Right cardiac atrium (tissue), 5 donors: Measurements from ENCODE around the gene KIAA1671. TPM values are rescaled to one million over a fixed set of nuclear protein-coding genes. Genes with fewer than 3 reads are reported as not detected.

Experiments
- ATAC-seq, 2 donors: fragments of 200-7000 bp; cut with Tn5 transposase; one replicate each; pipeline versions ENCODE4 v1.8.0 to v1.9.1; 2020; ENCODE audit warnings: moderate library complexity in 2 of 2, mild to moderate bottlenecking in 1 of 2
- DNase-seq, 3 donors: peaks; one replicate each; pipeline ENCODE4 v3.0.0-alpha.2; 2020
- H3K27ac ChIP-seq: one replicate; pipeline ENCODE4 v1.5.1; 2013; ENCODE audit warnings: mild to moderate bottlenecking, low read length, control low read depth, moderate library complexity
- H3K27me3 ChIP-seq: one replicate; pipeline ENCODE4 v1.6.1; 2013; ENCODE audit not compliant: control insufficient read depth, insufficient read depth
- H3K4me1 ChIP-seq: one replicate; pipeline ENCODE4 v1.6.1; 2013; ENCODE audit warnings: low read length; ENCODE audit not compliant: control insufficient read depth, insufficient read depth
- H3K4me3 ChIP-seq: one replicate; pipeline ENCODE4 v1.5.1; 2013; ENCODE audit warnings: low read length, control low read depth
- H3K9me3 ChIP-seq: one replicate; pipeline ENCODE4 v1.6.1; 2013; ENCODE audit warnings: low read length; ENCODE audit not compliant: control insufficient read depth
- WGBS: extraction: QIAGEN DNeasy Blood & Tissue Kit; methylation state at CpG from one replicate; pipeline ENCODE4 v1.1.7; 2013; 5-methylcytosine and 5-hydroxymethylcytosine counted together
- intact Hi-C, 4 donors: fragments of 100-400 bp; cut with DNase I; formaldehyde crosslinking; loops; one replicate each; pipeline versions ENCODE4 v1.11.0 to v1.14.0; 2022 to 2023
- polyA plus RNA-seq: library from polyadenylated mRNA; stranded (reverse); fragments of 200-250 nt; gene quantifications from one replicate; pipeline ENCODE4 v1.2.3, GENCODE V29; 2013
- total RNA-seq, 4 donors: library from RNA; stranded (reverse); fragmentation: NEBNext Ultra II Directional; extraction: Animal tissue kit (Norgen Biotek cat#: 25700); gene quantifications; one replicate each; pipeline ENCODE4 v1.2.1, GENCODE V29; 2021
- donor health status: healthy with polysubstance abuse.
- donor health status: DM: no; HTN: yes; CAD: no.
- donor health status: DM: no; HTN: no; CAD: no.
- donor health status: DM: no; HTN: yes; CAD: no; lungs with severe emphysema.
- donor health status: DM: yes; HTN: yes; CAD: no.

The KIAA1671 gene
- total and polyA plus RNA-seq, 5 donors, result 7.5 to 24.0 (median 19.9) TPM

DNA sequence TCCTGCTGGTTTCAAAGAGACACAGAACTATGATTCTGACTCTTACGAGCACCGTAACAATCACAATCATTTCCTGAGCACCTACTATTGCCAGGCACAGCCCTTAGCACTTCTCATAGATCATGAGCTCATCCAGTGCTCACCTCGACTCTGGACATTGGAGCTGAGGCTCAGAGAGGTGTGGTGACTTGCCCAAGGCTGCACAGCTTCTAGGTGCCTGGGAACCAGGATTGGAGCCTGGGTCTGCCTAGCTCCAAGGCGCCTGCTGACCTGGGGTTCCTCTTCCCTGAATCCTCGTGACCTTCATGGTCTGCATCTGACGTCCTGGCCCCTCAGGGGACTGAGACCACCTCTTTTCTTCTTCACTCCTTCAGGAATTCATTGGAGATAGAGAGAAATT lies 196.5 kb downstream of the KIAA1671 start:
- intact Hi-C loops, result loop anchor here in 1 of 4 donors (5.0 kb wide), 1 partner anchor 37 kb away; no protein-coding TSS in a partner anchor
- Histone ChIP-seq H3K9me3 (no peaks in the 10 kb centered on the region), H3K27me3 (no peaks in the 10 kb centered on the region), H3K4me1 (peaks cover 9% of the 10 kb centered on the region), H3K27ac (no peak overlapping the region), H3K4me3 (no peak overlapping the region)
- ATAC-seq, result no peak
- whole genome bisulfite sequencing, result 79% methylated on average over 6 of the region's 6 CpGs
- DNase-seq, result no peak

DNA sequence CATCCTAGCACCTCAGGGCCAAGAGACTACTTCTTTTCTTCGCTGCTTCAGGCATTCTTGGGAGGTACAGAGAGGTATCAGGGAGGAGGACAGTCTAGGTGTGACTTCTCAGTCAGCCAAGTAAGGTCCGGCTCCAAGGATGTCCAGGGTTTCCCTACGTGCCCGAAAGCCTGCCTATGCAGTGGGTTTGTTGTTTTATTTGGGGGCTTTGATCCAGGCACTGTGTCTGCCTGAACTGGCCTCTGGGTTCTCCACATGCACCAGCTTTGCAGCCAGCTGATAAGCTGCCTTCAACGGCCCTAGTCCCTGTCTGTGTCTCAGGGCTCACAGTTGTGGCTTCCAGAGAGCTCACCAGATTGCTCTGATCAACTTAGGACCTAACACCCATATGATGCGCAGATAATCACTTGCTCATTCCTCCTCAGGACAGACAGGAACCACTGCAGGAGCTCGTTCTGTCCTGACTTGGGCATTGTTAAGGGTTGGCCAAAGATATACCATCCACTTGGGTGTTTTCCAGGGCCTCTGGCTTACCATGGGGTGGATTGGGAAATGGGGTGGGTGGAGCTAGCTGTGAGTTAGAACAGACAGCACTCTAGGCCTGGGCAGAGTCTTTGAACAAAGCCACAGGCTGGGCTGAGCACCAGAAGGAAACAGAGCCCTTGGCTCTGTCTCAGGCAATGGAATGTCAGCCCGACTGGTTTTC lies 201.6 kb downstream of the KIAA1671 start:
- ATAC-seq (peak; percentile 94 to 95), DNase-seq (peak; percentile 73 to 85 (median 78))
- intact Hi-C loops, result no loop called here
- no peaks in the 10 kb centered on the region for H3K27me3 ChIP-seq
- H3K9me3 ChIP-seq, result no peaks in the 10 kb centered on the region
- peaks cover 8% of the 10 kb centered on the region for H3K4me1 ChIP-seq
- H3K27ac ChIP-seq, result peak overlapping the region; percentile 89
- 45% methylated on average over 8 of the region's 8 CpGs for WGBS
- H3K4me3 ChIP-seq, result no peak overlapping the region

DNA sequence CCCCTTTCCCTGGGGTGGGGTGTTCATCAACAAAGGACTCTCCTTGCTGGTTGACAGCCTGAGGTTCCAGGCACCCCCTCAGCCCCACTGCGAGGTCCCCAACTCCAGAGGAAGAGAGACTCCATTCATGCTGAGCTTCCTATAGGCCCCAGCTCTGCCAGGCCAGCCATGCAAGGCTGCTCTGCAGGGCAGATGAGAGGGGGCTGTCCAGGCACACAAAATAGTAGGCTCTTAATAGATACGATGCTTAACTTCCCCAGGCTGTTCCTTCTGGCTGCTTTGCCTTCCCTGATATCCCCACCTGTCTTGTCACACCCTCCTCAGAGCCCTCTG lies 202.1 kb downstream of the KIAA1671 start:
- Histone ChIP-seq H3K9me3 (no peaks in the 10 kb centered on the region), H3K4me3 (no peak overlapping the region), H3K27ac (peak overlapping the region; percentile 89), H3K4me1 (peaks cover 8% of the 10 kb centered on the region), H3K27me3 (no peaks in the 10 kb centered on the region)
- DNase-seq (no peak), ATAC-seq (no peak)
- WGBS, result 50% methylated on average over 2 of the region's 2 CpGs
- intact Hi-C loops, result no loop called here

DNA sequence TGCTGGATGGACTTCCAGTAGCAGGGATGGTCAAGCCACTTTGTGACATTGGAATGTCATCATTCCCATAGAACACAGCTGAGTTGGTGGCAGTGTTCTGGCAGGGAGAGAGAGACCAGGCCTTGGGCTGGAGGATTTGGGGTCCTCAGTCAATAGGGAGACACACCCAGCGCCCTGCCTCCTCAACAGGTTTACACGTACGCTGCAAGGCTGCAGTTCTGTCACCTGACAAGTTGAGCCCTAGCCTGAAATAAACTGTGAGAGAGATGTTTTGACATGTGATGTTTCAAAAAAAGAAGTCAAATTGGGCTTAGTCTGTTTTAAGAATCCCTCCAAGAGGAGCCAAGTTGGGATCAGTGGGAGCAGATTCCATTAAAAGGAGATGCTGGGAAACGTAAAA lies 204.2 kb downstream of the KIAA1671 start:
- Histone ChIP-seq H3K4me1 (peaks cover 8% of the 10 kb centered on the region), H3K4me3 (no peak overlapping the region), H3K27me3 (no peaks in the 10 kb centered on the region), H3K9me3 (no peaks in the 10 kb centered on the region), H3K27ac (peak overlapping the region; percentile 59)
- DNase-seq (no peak), ATAC-seq (no peak)
- intact Hi-C loops, result no loop called here
- 66% methylated on average over 4 of the region's 4 CpGs for WGBS

- no peaks in the 10 kb centered on the region for H3K27me3 ChIP-seq
- H3K27ac ChIP-seq, result peak overlapping the region; percentile 21
- H3K9me3 ChIP-seq, result no peaks in the 10 kb centered on the region
- intact Hi-C loops, result no loop called here
- H3K4me1 ChIP-seq, result peaks cover 6% of the 10 kb centered on the region
- ATAC-seq (peak in 1 of 2 donors; percentile 35), DNase-seq (no peak)
- no peak overlapping the region for H3K4me3 ChIP-seq
- WGBS, result 63% methylated on average over 10 of the region's 10 CpGs
Observed at GRCh38 chr22:25159028-25159427, 206.5 kb downstream of the KIAA1671 start.

- DNase-seq (no peak), ATAC-seq (no peak)
- no peaks in the 10 kb centered on the region for H3K27me3 ChIP-seq
- intact Hi-C loops, result no loop called here
- H3K9me3 ChIP-seq, result no peaks in the 10 kb centered on the region
- H3K4me3 ChIP-seq, result no peak overlapping the region
- 93% methylated on average over 11 of the region's 11 CpGs for WGBS
- peaks cover 3% of the 10 kb centered on the region for H3K4me1 ChIP-seq
- H3K27ac ChIP-seq, result no peak overlapping the region
Observed at GRCh38 chr22:25160120-25160996, 207.8 kb downstream of the KIAA1671 start.

DNA sequence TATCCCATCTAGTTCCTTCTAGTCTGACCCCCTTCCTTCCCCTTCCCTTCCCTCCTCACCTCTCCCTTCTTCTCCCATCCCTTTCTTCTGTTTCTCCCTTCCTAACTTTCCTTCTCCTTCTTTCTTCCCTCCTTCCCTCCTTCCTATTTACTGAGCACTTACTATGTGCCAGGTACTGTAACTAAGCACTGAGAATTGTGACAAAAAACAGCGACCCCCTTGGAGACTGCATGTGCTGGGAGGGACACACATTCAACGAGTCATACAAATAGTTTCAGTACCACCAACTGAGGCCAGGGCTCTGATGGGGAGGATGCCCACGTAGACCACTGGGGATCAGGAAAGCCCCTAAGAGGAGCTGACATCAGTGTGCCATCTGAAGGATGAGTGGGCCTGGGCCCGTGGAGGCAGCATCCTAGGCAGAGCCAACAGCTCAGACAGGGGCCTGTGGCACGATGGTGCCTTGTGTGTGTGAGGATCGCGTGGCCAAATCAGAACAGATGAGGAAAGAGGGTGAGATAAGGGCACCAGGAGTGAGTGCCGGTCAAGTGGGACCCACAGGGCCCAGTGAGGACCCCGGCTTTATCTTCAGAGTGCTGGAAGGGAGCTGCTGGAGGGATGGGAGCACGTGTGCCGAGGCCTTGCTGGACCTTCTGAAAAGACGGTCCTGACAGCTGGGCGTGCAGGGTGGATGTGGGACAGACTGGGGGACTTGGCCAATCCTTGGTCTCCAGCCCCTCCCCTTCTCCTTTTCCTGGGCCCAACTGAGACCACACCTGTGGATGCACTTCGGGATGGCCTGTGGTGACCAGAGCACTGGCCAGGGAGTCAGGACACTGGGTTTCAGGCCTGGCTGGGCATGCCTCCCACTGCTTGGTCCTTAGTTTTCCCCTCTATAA lies 208.8 kb downstream of the KIAA1671 start:
- no peak overlapping the region for H3K27ac ChIP-seq
- ATAC-seq (no peak), DNase-seq (no peak)
- WGBS, result 83% methylated on average over 14 of the region's 14 CpGs
- intact Hi-C loops, result no loop called here
- no peaks in the 10 kb centered on the region for H3K9me3 ChIP-seq
- no peak overlapping the region for H3K4me3 ChIP-seq
- H3K4me1 ChIP-seq, result peaks cover 3% of the 10 kb centered on the region
- no peaks in the 10 kb centered on the region for H3K27me3 ChIP-seq

- H3K27ac ChIP-seq, result no peak overlapping the region
Observed at GRCh38 chr22:25161916-25162530, 209.5 kb downstream of the KIAA1671 start.

DNA sequence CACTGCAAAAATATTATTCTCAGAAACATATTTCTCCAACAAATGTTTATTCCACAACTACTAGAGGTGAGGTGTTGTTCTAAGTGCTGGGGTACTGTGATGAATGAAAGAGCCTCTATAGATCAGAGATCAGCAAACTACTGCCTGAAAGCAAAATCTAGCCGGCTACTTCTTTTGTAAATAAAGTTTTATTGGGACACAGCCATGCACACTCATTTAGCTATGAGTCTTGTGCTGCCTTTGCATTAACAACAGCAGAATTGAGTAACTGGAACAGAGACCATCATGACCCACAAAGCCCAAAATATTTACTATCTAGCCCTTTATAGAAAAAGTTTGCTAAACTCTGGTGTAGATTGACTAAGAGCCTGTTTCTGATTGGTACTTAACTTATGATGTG lies 210.0 kb downstream of the KIAA1671 start:
- Histone ChIP-seq H3K27me3 (no peaks in the 10 kb centered on the region), H3K9me3 (no peaks in the 10 kb centered on the region), H3K27ac (no peak overlapping the region), H3K4me1 (peaks cover 3% of the 10 kb centered on the region), H3K4me3 (no peak overlapping the region)
- 100% methylated on average over 1 of the region's 1 CpG for WGBS
- intact Hi-C loops, result no loop called here
- no peak for ATAC-seq
- no peak for DNase-seq

More at GRCh38 chr22:25161916-25162530, 209.5 kb downstream of the KIAA1671 start:
- Histone ChIP-seq H3K4me1 (peaks cover 3% of the 10 kb centered on the region), H3K9me3 (no peaks in the 10 kb centered on the region), H3K27me3 (no peaks in the 10 kb centered on the region), H3K4me3 (no peak overlapping the region)
- WGBS, result 91% methylated on average over 6 of the region's 6 CpGs
- intact Hi-C loops, result no loop called here
- ATAC-seq (no peak), DNase-seq (no peak)

GRCh38 chr22:25165785-25166184 lies 213.3 kb downstream of the KIAA1671 start:
- H3K4me1 ChIP-seq, result no peaks in the 10 kb centered on the region
- no peak overlapping the region for H3K27ac ChIP-seq
- no peak overlapping the region for H3K4me3 ChIP-seq
- intact Hi-C loops, result no loop called here
- DNase-seq (no peak), ATAC-seq (no peak)
- H3K9me3 ChIP-seq, result no peaks in the 10 kb centered on the region
- no peaks in the 10 kb centered on the region for H3K27me3 ChIP-seq
- 94% methylated on average over 10 of the region's 10 CpGs for WGBS
